Rectal smooth muscle tissue (tissue), 1 donor: Measurements from ENCODE around the gene PXMP4.

Experiments used
- H3K27ac ChIP-seq: one replicate; pipeline ENCODE4 v1.7.0; 2013; ENCODE audit warnings: low read depth, low read length, inconsistent platforms
- H3K27me3 ChIP-seq: one replicate; pipeline ENCODE4 v1.7.0; 2013; ENCODE audit warnings: low read length; ENCODE audit not compliant: control insufficient read depth, insufficient read depth
- H3K36me3 ChIP-seq: one replicate; pipeline ENCODE4 v1.7.0; 2013; ENCODE audit warnings: low read length; ENCODE audit not compliant: control insufficient read depth, insufficient read depth
- H3K4me1 ChIP-seq: one replicate; pipeline ENCODE4 v1.7.0; 2013; ENCODE audit warnings: low read length; ENCODE audit not compliant: control insufficient read depth, insufficient read depth
- H3K4me3 ChIP-seq: one replicate; pipeline ENCODE4 v1.7.0; 2013; ENCODE audit warnings: low read length
- H3K9ac ChIP-seq: one replicate; pipeline ENCODE4 v1.7.0; 2013; ENCODE audit warnings: low read length

PXMP4 gene

GRCh38 chr20:33729101-33729500 lies 9.0 kb upstream of the PXMP4 start:
- H3K4me1 ChIP-seq, result peaks cover 7% of the 10 kb centered on the region

GRCh38 chr20:33728463-33728862 lies 8.4 kb upstream of the PXMP4 start:
- H3K36me3 ChIP-seq, result no peaks in the 10 kb centered on the region
- no peak overlapping the region for H3K27ac ChIP-seq

More at GRCh38 chr20:33729101-33729500, 9.0 kb upstream of the PXMP4 start:
- Histone ChIP-seq H3K27ac (no peak overlapping the region), H3K27me3 (no peaks in the 10 kb centered on the region), H3K4me3 (no peak overlapping the region), H3K36me3 (no peaks in the 10 kb centered on the region), H3K9ac (no peak overlapping the region)

GRCh38 chr20:33727806-33728205 lies 7.7 kb upstream of the PXMP4 start:
- no peak overlapping the region for H3K4me3 ChIP-seq
- peaks cover 7% of the 10 kb centered on the region for H3K4me1 ChIP-seq
- H3K9ac ChIP-seq, result no peak overlapping the region
- no peaks in the 10 kb centered on the region for H3K27me3 ChIP-seq
- no peaks in the 10 kb centered on the region for H3K36me3 ChIP-seq
- no peak overlapping the region for H3K27ac ChIP-seq

More at GRCh38 chr20:33728463-33728862, 8.4 kb upstream of the PXMP4 start:
- Histone ChIP-seq H3K9ac (no peak overlapping the region), H3K27me3 (no peaks in the 10 kb centered on the region), H3K4me1 (peaks cover 7% of the 10 kb centered on the region), H3K4me3 (no peak overlapping the region)

- no peak overlapping the region for H3K9ac ChIP-seq
- H3K36me3 ChIP-seq, result no peaks in the 10 kb centered on the region
- H3K27me3 ChIP-seq, result no peaks in the 10 kb centered on the region
- no peak overlapping the region for H3K27ac ChIP-seq
- peaks cover 3% of the 10 kb centered on the region for H3K4me1 ChIP-seq
- H3K4me3 ChIP-seq, result no peak overlapping the region
These were observed 7.0 kb upstream of the PXMP4 start for GRCh38 chr20:33727115-33727479.

GRCh38 chr20:33725607-33726264 lies 5.6 kb upstream of the PXMP4 start:
- no peaks in the 10 kb centered on the region for H3K36me3 ChIP-seq
- no peak overlapping the region for H3K4me3 ChIP-seq
- no peak overlapping the region for H3K9ac ChIP-seq
- no peaks in the 10 kb centered on the region for H3K27me3 ChIP-seq
- H3K4me1 ChIP-seq, result no peaks in the 10 kb centered on the region
- H3K27ac ChIP-seq, result no peak overlapping the region

- H3K4me3 ChIP-seq, result no peak overlapping the region
- H3K27ac ChIP-seq, result no peak overlapping the region
- no peaks in the 10 kb centered on the region for H3K27me3 ChIP-seq
These were observed 4.5 kb upstream of the PXMP4 start for GRCh38 chr20:33724439-33725094.

GRCh38 chr20:33721391-33722140 lies 1.5 kb upstream of the PXMP4 start:
- Histone ChIP-seq H3K27me3 (no peaks in the 10 kb centered on the region), H3K4me1 (no peaks in the 10 kb centered on the region), H3K27ac (no peak overlapping the region), H3K4me3 (no peak overlapping the region), H3K36me3 (no peaks in the 10 kb centered on the region), H3K9ac (no peak overlapping the region)

More at GRCh38 chr20:33724439-33725094, 4.5 kb upstream of the PXMP4 start:
- Histone ChIP-seq H3K9ac (no peak overlapping the region), H3K4me1 (no peaks in the 10 kb centered on the region), H3K36me3 (no peaks in the 10 kb centered on the region)

GRCh38 chr20:33719277-33719988 lies 677 bp downstream of the PXMP4 start:
- H3K4me1 ChIP-seq, result no peaks in the 10 kb centered on the region

GRCh38 chr20:33716498-33716897 lies 3.6 kb downstream of the PXMP4 start:
- Histone ChIP-seq H3K9ac (no peak overlapping the region), H3K27ac (no peak overlapping the region), H3K4me1 (no peaks in the 10 kb centered on the region), H3K36me3 (peaks cover 15% of the 10 kb centered on the region), H3K27me3 (no peaks in the 10 kb centered on the region), H3K4me3 (no peak overlapping the region)

More at GRCh38 chr20:33719277-33719988, 677 bp downstream of the PXMP4 start:
- Histone ChIP-seq H3K27ac (no peak overlapping the region), H3K36me3 (no peaks in the 10 kb centered on the region), H3K4me3 (peak overlapping the region; percentile 71), H3K27me3 (no peaks in the 10 kb centered on the region), H3K9ac (peak overlapping the region; percentile 50)

GRCh38 chr20:33713865-33714367 lies 6.2 kb downstream of the PXMP4 start:
- no peaks in the 10 kb centered on the region for H3K27me3 ChIP-seq
- peaks cover 24% of the 10 kb centered on the region for H3K36me3 ChIP-seq
- no peaks in the 10 kb centered on the region for H3K4me1 ChIP-seq

GRCh38 chr20:33711446-33711738 lies 8.7 kb downstream of the PXMP4 start:
- Histone ChIP-seq H3K4me3 (no peak overlapping the region), H3K36me3 (peaks cover 26% of the 10 kb centered on the region), H3K27me3 (no peaks in the 10 kb centered on the region), H3K4me1 (no peaks in the 10 kb centered on the region), H3K27ac (no peak overlapping the region), H3K9ac (no peak overlapping the region)

More at GRCh38 chr20:33713865-33714367, 6.2 kb downstream of the PXMP4 start:
- Histone ChIP-seq H3K27ac (no peak overlapping the region), H3K4me3 (no peak overlapping the region), H3K9ac (no peak overlapping the region)
